Measurements from ENCODE around the gene PARD3. TPM values are rescaled to one million over a fixed set of nuclear protein-coding genes. Genes with fewer than 3 reads are reported as not detected.

The PARD3 gene
- total RNA-seq, 1 experiment from 2014 or later: 55.3 TPM

DNA sequence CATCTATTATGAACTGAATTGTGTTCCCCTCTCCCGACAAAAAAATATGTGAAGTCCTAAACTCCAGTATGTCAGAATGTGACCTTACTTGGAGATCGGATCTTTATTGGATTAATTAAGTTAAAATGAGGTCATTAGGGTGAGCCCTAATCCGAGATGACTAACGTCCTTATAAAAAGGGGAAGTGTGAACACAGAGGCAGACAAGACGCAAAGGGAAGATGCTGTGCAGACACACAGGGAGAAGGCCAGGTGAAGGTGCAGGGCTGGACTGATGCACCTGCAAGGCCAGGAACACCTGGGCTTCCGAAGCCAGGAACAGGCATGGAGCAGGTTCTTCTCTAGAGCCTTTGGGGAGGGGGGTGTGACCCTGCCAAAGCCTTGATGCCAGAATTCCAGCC lies 187.8 kb downstream of the PARD3 start:
- no peak for DNase-seq (ENCODE audit: low read depth)

DNA sequence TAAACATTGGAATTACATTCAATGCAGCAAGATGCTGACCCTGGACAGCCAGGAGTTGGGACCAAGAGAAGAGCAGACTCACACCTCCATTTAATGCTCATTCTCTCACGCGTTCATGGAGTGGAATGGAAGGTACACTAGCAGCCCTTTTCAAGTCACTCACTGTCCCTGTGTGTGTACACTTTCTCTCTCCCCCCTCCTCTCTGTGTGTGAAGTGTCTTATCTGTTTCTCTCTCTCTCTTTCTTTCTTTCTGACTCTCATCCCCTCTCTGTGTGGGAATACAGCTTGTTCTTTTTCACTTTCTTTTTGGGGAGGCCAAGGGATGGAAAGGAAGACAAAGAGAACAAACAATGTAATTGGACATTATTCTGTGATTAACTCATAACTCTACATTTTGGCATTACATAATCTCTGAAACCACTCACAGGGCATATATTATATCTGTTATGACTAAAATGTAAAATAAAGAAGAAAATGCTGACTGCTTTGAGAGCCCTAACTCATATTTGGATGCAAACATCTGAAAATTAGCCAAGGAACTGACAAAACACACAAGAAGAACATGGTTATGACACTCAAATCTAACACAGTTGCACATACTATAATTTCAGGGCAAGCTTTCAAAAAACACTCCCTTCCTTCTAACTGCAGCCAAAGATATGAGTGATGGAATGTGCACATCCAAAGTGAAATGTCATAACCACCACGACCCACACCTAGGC lies 188.8 kb downstream of the PARD3 start:
- DNase-seq (ENCODE audit: low read depth): no peak

DNA sequence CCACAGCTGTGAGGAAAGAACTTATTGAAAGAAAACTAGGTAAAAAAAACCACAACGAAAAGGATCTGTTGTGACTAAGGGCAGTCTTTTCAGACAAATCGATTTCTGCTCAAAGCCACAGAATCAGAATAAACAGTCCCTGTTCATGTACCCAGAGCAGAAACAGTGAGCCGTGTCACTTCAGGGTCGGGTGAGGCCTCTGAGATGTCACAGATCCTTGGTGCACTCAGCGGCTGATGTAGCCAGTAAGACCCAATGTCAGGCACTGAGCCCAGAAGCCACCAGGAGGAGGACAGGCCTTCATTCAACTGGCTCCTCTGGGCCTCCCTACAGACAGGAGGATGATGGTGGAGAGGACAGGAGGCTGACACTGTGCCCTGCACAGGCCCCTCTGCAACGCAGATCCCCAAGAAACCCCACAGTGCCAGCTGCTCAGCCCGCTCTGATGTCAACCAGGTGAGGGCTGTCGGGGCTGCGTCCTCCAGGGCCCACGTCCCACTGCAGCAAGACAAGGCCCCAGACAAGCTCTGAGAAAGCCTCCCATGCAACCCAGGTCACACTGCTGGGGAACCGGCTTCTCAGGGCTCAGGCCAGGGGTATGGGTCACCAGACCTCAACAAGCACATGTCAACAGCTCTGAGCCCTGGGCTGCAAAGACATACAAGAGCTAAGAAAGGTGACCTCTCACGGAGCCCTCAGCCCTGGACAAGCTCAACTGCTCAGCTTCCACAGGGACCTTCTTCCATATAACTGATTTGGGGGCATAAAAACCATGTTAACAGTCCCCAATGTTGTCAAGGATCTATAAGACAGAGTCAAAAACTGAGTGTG lies 190.6 kb downstream of the PARD3 start:
- DNase-seq (ENCODE audit: low read depth): no peak

DNA sequence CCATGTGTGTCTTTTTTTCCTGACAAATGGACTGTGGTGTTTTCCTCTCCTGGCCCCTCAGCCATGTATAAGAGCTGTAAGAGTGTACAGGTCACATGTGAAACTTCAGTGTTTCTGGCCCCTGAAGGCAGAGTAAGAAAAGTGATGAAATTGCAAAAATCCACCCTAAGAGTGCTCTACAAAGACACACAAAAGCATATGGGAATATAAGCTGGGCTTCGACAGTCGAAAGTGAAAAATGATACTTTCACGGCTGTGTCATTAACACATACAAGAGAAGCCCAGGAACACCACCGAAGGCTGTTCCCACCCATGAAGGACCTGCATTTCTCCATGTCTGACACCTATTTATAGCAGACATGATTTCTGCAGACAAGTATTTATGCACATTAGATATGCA lies 192.2 kb downstream of the PARD3 start:
- no peak for DNase-seq (ENCODE audit: low read depth)

DNA sequence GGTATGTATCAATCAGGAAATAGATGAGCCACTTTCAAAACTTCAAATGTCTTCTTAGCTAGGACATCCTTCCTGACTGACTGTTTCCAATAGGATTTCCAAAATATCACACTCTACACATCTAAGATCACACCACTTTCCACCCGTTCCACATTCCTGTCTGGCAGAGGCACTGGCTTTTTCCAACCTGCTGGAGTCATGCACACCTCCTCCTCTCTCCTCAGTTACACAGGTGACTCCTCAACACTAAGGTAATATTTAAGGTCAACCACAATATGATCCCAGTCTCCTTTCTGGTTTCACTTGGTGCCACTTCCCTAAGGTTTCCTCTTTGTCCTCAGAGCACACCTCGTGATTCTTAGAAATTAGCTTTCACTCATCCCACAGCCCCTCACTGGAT lies 196.5 kb downstream of the PARD3 start:
- no peak for DNase-seq (ENCODE audit: low read depth)

DNA sequence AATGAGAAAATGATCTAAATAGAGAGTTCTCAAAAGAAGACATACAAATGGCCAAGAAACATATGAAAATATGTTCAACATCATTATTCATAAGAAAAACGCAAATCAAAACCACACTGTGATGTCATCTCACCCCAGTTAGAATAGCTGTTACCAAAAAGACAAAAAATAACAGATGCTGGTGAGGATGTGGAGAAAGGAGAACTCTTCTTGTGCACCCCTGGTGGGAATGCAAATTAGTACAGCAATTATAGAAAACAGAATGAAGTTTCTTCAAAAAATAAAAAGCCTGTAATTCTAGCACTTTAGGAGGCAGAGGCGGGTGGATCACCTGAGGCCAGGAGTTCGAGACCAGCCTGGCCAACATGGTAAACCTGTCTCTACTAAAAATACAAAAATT lies 199.3 kb downstream of the PARD3 start:
- DNase-seq (ENCODE audit: low read depth): no peak

DNA sequence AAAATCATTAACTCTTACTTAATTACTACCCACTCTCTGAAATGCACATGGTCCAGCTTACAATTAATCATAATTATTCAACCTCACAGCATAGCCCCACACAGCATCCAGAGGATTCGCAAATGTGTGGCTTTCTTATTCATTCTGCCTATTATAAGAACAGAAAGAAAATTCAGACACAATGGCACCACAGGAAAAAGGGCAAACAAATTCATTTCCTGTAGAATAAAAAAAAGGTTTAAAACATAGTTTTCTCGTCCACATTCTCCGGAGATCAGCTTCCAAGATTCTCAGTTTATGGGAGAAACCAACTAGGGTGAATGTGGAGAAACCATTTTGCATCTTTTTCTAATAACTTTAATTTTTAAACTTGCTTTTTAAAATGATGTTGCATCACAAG lies 201.6 kb downstream of the PARD3 start:
- no peak for DNase-seq (ENCODE audit: low read depth)

DNA sequence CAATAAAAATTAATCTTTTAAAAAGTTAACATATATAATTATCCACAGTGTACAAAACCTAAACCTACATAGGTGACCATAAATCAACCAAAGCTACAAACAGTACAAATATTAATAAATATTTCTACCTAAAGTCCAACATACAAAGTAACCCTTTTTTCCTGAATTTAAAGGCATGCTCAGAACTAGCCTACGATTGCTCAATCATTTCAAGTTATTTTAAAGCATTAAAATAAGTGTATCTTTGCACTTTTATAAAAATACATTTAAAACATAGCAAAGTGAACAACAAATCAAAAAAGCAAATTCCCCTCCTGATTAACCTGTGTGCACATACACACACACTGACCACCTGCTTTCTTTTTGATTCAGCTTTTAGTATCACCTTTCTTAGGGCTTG lies 202.2 kb downstream of the PARD3 start:
- no peak for DNase-seq (ENCODE audit: low read depth)

DNA sequence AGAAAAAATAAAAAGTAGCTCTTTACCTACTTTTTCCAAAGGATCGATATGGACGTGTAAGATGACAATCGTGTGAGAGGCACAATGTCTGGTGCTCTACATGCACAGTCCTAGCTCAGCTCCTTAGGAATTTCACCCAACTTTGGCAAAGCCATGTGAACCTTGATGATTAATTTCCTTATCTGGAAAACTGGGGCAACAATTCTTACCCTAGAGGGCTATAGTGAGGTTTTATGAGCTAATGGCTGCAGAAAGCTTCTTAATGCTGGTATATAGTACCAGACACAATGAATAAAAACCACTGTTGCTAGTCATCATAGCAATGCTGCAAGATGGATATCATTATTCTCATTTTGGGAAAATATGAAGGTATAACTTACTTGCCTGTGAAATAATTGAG lies 202.7 kb downstream of the PARD3 start:
- peak; percentile 48 for DNase-seq (ENCODE audit: low read depth)

DNA sequence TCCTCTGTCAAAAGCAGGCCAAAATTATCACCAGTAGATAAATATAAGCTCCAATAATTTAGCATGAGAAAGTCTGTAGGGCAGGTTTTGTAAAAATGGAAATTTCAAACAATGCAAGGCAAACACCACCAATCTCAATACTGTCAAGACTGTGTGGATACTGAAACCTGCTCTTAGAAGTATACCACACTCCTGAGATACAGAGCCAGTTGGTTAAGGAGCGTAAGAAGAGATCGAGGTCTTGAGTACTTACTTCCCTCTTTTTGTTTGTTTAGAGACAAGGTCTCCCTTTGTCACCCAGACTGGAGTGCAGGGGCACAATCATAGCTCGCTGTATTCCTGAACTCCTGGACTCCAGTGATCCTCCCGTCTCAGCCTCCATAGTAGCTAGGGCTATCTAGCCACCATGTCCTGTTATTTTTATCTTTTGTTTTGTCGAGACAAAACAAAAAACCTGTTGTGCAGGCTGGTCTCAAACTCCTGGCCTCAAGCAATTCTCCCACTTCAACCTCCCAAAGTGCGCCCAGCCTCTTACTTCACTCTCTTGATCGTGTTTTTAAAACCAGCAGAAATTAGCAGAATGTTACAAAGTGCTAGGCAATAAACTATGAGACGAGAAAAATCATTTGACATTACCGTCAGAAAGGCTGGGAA lies 205.7 kb downstream of the PARD3 start:
- no peak for DNase-seq (ENCODE audit: low read depth)

DNA sequence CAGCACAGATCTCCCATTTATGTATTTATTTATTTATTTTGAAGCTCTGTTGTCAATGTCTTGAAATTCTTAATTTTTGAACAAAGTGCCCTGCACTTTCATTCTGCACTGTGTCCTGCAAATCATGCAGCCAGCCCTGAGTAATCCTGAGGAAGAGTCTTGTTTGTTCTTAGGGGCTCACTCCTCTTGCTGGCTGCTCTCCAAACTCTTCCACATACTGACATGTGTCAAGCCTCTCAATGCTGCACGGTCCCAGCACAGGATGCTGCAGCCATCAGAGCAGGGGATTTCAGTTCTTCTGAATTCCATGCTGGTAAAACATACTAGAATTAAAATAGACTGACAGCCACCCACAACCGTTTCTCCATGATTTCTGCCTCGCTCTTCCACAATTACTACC lies 207.2 kb downstream of the PARD3 start:
- peak; percentile 73 for DNase-seq (ENCODE audit: low read depth)

DNA sequence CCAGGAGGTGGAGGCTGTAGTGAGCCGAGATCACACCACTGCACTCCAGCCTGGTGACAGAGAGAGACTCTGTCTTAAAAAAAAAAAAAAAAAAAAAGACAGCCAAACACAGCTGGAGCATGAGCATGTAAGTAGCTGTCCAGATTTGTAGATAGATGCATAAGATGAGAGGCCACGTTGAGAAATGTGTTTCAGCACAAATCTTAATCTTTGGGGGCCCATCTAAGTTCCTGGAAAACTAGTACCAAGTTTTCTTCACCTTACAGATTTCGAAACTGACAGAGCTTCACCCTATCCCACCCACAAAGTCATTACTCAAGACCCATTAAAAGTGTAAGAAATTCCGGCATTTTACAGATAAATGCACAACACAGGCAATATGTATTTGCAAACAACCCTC lies 208.2 kb downstream of the PARD3 start:
- DNase-seq (ENCODE audit: low read depth): no peak

DNA sequence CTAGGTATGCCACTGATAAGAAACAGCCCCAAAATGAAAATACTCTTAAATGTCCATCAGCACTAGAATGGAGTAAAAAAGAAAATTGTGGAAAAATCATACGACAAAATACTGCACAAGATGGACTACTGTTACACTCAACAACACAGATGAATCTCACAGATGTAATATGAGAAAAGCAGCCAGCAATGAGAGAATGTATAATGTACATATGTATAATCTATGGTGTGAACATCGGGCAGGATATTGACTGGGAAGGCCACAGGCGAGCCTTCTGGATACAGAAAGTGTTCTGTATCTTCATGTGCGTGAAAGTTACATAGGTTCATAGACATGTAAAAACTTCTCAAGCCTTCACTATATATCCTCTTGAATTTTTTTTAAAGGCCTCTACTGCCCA lies 212.6 kb downstream of the PARD3 start:
- no peak for DNase-seq (ENCODE audit: low read depth)

DNA sequence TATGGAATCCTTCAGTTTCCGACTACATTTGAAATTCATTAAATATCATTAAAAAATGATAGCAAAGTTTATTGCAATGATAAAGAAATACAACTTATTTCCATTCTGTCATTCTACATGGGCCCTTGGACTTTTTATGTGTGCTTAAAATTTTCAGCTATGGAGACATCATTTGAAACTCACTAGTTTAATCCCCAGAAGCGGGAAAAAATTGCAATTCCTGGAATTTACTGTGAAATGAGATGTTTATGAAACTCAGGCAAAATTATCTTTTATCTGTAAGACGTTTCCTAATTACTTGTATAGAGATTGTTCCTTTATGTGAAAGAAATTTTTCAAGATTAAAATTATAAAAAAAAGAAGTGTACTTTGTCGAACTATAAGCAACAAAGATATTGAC lies 213.4 kb downstream of the PARD3 start:
- DNase-seq (ENCODE audit: low read depth): no peak

DNA sequence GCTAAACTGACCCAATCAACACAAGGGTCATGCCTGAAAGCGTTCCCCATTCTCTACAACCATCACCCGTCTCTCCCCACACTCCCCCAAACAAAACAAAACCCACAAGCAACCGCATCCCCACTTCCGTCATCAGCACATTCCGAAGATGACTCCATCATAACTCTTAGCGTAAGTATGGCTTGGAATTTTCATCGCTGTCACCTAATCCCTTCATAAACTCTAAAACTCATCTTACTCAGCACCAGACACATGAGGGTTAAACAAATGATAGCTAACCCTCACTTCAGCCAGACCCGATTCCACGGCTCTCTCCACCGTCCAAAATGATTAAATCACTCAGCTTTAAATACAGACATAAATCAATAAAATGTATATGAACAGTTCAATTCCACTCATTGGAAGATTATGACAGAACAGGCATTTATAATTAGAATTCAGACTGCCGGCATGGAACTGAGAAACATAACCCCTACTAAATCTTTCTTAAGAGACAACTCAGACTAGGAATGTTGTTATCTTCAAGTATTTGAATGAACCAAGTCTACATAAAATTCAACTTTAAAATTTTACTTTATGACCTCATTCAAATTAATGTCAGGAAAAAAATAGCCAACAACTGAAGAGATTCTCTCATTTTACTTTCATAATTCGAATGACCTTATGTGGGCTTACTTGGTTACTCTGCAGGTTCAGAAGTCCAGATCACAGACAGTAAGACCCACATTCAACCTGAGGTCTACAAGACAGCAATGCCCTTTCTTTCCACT lies 215.9 kb downstream of the PARD3 start:
- DNase-seq (ENCODE audit: low read depth): peak; percentile 88

DNA sequence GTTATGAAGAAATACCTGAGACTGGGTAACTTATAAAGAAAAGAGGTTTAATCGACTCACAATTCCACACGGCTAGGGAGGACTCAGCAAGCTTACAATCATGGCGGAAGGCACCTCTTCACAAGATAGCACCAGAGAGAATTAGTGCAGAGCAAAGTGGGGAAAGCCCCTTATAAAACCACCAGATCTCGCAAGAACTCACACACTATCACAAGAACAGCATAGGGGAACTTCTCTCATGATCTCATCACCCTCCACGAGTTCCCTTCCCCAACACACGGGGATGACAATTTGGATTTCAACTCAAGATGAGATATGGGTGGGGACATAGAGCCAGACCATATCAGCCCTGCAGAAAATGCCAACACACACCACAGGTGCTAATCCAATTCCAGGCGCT lies 218.7 kb downstream of the PARD3 start:
- DNase-seq (ENCODE audit: low read depth): no peak

DNA sequence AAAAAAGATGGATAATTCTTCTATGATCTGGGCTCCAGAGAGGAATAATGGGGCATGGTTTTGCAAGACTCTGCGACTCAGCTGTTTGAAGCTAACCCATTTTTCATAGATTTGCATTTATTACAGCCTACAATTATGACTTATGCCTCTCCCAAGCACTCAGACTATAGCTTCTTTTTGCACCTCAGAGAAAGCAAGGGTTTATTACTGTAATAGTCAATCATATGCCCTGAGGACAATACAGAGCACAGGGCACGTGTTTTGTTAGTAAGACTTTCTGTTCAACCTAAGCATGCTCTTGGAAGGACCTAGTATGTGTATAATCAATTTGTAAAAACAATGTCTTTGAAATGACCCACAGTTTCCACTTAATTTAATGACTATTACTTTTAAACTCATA lies 221.2 kb downstream of the PARD3 start:
- DNase-seq (ENCODE audit: low read depth): no peak

DNA sequence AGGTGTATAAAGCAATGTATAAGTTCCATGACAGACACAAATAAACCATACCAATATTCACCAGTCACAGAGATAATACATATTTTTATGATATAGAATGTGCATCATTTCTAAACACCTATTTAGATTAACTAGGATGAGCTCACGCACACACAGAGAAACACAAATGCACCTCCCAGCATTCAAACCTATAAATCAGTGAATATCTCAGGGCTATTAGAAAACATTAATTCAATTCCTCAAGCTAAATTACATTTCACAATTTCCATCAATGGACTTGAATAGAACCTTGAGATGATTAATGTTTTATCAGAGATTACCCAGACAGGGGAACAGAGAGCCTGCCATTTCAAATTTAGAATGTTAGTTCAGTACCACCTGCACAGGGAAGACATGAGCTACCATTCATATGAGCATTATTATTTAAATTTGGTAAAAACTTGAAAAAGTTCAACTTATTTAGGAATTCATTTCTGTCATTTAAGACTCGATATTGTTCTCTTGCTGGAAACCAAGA lies 221.7 kb downstream of the PARD3 start:
- DNase-seq (ENCODE audit: low read depth): no peak

DNA sequence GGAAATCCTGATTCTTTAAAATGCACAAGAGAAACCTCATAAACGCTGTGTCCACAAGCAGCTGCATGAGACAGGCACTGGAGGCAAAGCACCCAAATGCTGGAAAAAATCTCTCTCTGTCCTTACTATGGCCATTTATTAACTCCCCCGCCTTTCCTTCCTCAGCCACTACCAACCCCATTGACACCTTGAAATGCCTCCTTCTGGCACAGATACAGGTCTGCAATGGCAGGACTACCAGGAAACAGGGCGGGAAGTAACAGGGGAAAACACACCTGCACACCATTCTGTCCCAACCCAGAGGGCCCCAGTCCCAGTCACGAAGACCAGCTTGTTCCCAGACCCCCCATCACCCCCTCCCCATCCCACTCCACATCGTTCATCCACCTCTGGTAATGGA lies 224.3 kb downstream of the PARD3 start:
- DNase-seq (ENCODE audit: low read depth): no peak

DNA sequence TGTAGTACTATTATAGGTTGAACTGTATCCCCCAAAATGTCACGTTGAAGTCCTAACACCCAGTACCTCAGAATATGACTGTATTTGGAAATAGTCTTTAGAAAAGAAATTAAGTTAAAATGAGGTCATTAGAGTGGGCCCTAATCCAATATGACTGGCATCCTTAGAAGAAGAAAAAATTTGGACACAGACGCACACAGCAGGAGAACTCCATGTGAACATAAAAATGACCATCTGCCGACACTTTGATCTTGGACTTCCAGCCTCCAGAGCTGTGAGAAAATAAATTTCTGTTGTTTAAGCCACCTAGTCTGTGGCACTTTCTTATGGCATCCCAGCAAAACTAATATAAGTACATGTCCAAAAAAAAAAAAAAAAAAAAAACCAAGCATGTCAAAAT lies 225.8 kb downstream of the PARD3 start:
- DNase-seq (ENCODE audit: low read depth): no peak

DNA sequence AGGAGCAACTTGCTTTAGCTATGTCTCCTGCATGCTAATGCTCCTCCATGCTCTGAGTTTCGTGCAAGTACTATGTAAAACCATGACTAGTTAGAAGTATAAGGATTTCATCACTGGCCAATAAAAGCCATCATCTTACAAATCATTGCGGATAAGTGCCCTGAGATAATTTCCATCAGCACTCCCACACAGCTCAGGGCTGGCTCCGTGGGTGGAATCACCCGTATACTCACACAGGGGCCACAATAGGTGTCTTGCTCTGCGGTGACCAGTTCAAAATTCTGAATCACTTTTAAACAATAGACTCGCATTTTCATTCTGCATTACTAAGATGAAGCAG lies 227.4 kb downstream of the PARD3 start:
- DNase-seq (ENCODE audit: low read depth): no peak

All from HT1080 (cell line).